HCT116 (cell line): ENCODE results near the gene ZFP36L2.

Source experiments
- CTCF ChIP-seq, 3 experiments: fragments of 200-600 bp in 1 of 3; sonication (generic) in 1 of 3; IDR thresholded peaks in 2 of 3; conservative IDR thresholded peaks in 1 of 3; 2 replicates each; pipeline ENCODE4 v1.5.1; 2012 to 2017; ENCODE audit warnings: low read depth in 2 of 3, low read length in 2 of 3, antibody characterized with exemption in 1 of 3, borderline replicate concordance in 1 of 3, control low read depth in 1 of 3, mild to moderate bottlenecking in 1 of 3, mixed read lengths in 1 of 3, mixed run types in 1 of 3, moderate library complexity in 1 of 3; ENCODE audit not compliant: insufficient read depth in 1 of 3
- EGR1 ChIP-seq: IDR thresholded peaks from 2 replicates; pipeline ENCODE4 v1.6.1; 2012; ENCODE audit warnings: low read depth
- EZH2phosphoT487 ChIP-seq: fragments of 200-600 bp; IDR thresholded peaks from 2 replicates; pipeline ENCODE4 v1.6.1; 2018; ENCODE audit warnings: antibody characterized with exemption, borderline replicate concordance
- POLR2A ChIP-seq: IDR thresholded peaks from 2 replicates; pipeline ENCODE4 v1.7.0; 2011; ENCODE audit warnings: borderline replicate concordance; ENCODE audit not compliant: insufficient read depth, insufficient read length; ENCODE audit errors: extremely low read depth

DNA sequence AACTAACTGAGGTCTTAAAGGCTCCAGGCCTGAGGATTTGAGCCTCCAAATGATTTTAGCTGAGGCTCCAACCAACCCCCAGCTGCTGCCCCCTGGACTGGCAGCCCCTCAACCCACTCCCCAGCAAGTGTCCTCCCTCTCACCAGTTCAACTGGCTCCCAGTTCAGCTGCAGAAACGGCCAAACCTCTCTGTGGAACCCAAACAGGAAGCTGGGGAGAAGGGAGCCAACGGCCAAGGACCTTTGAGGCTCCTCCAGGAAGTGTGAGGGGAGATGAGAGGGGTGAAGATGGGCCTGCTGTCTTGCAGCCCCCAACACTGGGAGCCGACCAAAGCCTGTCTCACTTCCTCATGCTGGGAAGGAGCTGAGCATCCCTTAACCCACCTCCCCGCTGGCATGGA is 24.9 kb downstream of the ZFP36L2 start:
- TF ChIP-seq EGR1 (no peak), CTCF (IDR thresholded peaks at IDR 0.05 in 2 of 3, conservative IDR thresholded peaks at IDR 0.05 in 1 of 3; ENCODE audit: borderline replicate concordance in 1 of 3, insufficient read depth in 1 of 3, low read depth in 2 of 3, low read length in 2 of 3) (no peak), EZH2phosphoT487 (no peak), POLR2A (no peak)
